ENCODE measurements around the gene CFAP99.

GRCh38 chr4:2389691-2390090 lies 29.1 kb upstream of the CFAP99 start:
- no peak for TF ChIP-seq POLR2AphosphoS5 (IDR thresholded peaks at IDR 0.05; ENCODE audit: borderline replicate concordance, low read depth, low read length)
- no peak for TF ChIP-seq EZH2 (IDR thresholded peaks at IDR 0.05)
